ENCODE measurements around the gene LARP4B. TPM values are rescaled to one million over a fixed set of nuclear protein-coding genes. Genes with fewer than 3 reads are reported as not detected.
A peak's percentile ranks its signal among the peaks of the same experiment; 100 is the strongest.

LARP4B gene
- total and polyA plus RNA-seq, 3 donors from 2014 or later = 54.2 to 98.6 (median 95.3) TPM

GRCh38 chr10:916716-917415, 14.6 kb downstream of the LARP4B start:
- intact Hi-C loops (cut with DNase I; ENCODE audit: low total_unique reads) = no loop called here
- TF ChIP-seq POLR2A (IDR thresholded peaks at IDR 0.05) = no peak
- TF ChIP-seq CTCF (IDR thresholded peaks at IDR 0.05) = no peak
- no peak for DNase-seq
- Histone ChIP-seq H3K4me3 (no peak overlapping the region), H3K36me3 (ENCODE audit: low read depth, missing control alignments) (no peaks in the 10 kb centered on the region), H3K27ac (no peak overlapping the region), H3K9me3 (no peaks in the 10 kb centered on the region), H3K27me3 (no peaks in the 10 kb centered on the region), H3K4me1 (peaks cover 14% of the 10 kb centered on the region)
- WGBS, 2 donors = 94% methylated on average over 7 of the region's 7 CpGs

- no peaks in the 10 kb centered on the region for H3K9me3 ChIP-seq
- no peaks in the 10 kb centered on the region for H3K27me3 ChIP-seq
- intact Hi-C loops (cut with DNase I; ENCODE audit: low total_unique reads) = no loop called here
- 24 to 45% methylated on average over 3 of the region's 3 CpGs for WGBS, 2 donors
- peaks cover 16% of the 10 kb centered on the region for H3K4me1 ChIP-seq
- TF ChIP-seq POLR2A (IDR thresholded peaks at IDR 0.05) (no peak), CTCF (IDR thresholded peaks at IDR 0.05) (no peak)
- peak overlapping the region in 1 of 2 donors; percentile 62 for H3K27ac ChIP-seq
- no peak for DNase-seq
- no peaks in the 10 kb centered on the region for H3K36me3 ChIP-seq (ENCODE audit: low read depth, missing control alignments)
- no peak overlapping the region for H3K4me3 ChIP-seq
These were observed 21.7 kb downstream of the LARP4B start for GRCh38 chr10:909831-910230.

GRCh38 chr10:905972-906371, 25.5 kb downstream of the LARP4B start:
- TF ChIP-seq CTCF (IDR thresholded peaks at IDR 0.05) (no peak), POLR2A (IDR thresholded peaks at IDR 0.05) (no peak)
- Histone ChIP-seq H3K27ac (no peak overlapping the region), H3K9me3 (no peaks in the 10 kb centered on the region), H3K4me3 (no peak overlapping the region), H3K27me3 (no peaks in the 10 kb centered on the region), H3K36me3 (ENCODE audit: low read depth, missing control alignments) (no peaks in the 10 kb centered on the region), H3K4me1 (peaks cover 15% of the 10 kb centered on the region)
- 72 to 81% methylated on average over 1 of the region's 1 CpG for WGBS, 2 donors
- intact Hi-C loops (cut with DNase I; ENCODE audit: low total_unique reads) = no loop called here
- DNase-seq = no peak

GRCh38 chr10:905503-905902, 26.0 kb downstream of the LARP4B start:
- H3K4me3 ChIP-seq = no peak overlapping the region
- H3K27ac ChIP-seq = no peak overlapping the region
- no peaks in the 10 kb centered on the region for H3K9me3 ChIP-seq
- no peak for DNase-seq
- H3K27me3 ChIP-seq = no peaks in the 10 kb centered on the region
- WGBS, 2 donors = 36 to 49% methylated on average over 3 of the region's 3 CpGs
- intact Hi-C loops (cut with DNase I; ENCODE audit: low total_unique reads) = no loop called here
- TF ChIP-seq POLR2A (IDR thresholded peaks at IDR 0.05) (no peak), CTCF (IDR thresholded peaks at IDR 0.05) (no peak)
- no peaks in the 10 kb centered on the region for H3K36me3 ChIP-seq (ENCODE audit: low read depth, missing control alignments)
- H3K4me1 ChIP-seq = peaks cover 10% of the 10 kb centered on the region

GRCh38 chr10:904403-904802, 27.1 kb downstream of the LARP4B start:
- Histone ChIP-seq H3K27me3 (no peaks in the 10 kb centered on the region), H3K36me3 (ENCODE audit: low read depth, missing control alignments) (no peaks in the 10 kb centered on the region), H3K9me3 (no peaks in the 10 kb centered on the region), H3K4me1 (peaks cover 2% of the 10 kb centered on the region), H3K27ac (no peak overlapping the region), H3K4me3 (no peak overlapping the region)
- DNase-seq = no peak
- no peak for TF ChIP-seq POLR2A (IDR thresholded peaks at IDR 0.05)
- no peak for TF ChIP-seq CTCF (IDR thresholded peaks at IDR 0.05)
- intact Hi-C loops (cut with DNase I; ENCODE audit: low total_unique reads) = no loop called here
- WGBS, 2 donors = 96 to 98% methylated on average over 5 of the region's 5 CpGs

Measured in testis (tissue), 3 donors.